HEK293 (cell line): ENCODE measurements around the gene MEGF6.

ENCODE experiments used
- CTCF ChIA-PET: fragments of 350-600 bp; formaldehyde crosslinking; extraction: SDS; loops from one replicate; lab custom pipeline; 2021; ENCODE audit warnings: antibody characterized with exemption; lab: Yijun Ruan, JAX
- POLR2A ChIA-PET: fragments of 300-600 bp; formaldehyde crosslinking; extraction: SDS; loops from one replicate; lab custom pipeline; 2020; ENCODE audit warnings: antibody characterized with exemption, inconsistent platforms; lab: Yijun Ruan, JAX
- H3K27ac ChIP-seq: fragments of 200-500 bp; sonication (Bioruptor generic); 2 replicates; pipeline ENCODE4 v1.5.1; 2014; ENCODE audit warnings: low read depth, low read length, control low read depth, inconsistent platforms; ENCODE audit errors: extremely low read depth
- H3K36me3 ChIP-seq, 2 experiments: fragments of 200-500 bp in 1 of 2; sonication (Bioruptor generic) in 1 of 2; 1 replicate in 1 of 2; 2 replicates in 1 of 2; pipeline ENCODE4 v1.5.1; 2014 to 2017; ENCODE audit warnings: inconsistent platforms in 2 of 2, low read length in 2 of 2; ENCODE audit not compliant: control insufficient read depth in 2 of 2, insufficient read depth in 1 of 2
- H3K4me1 ChIP-seq: fragments of 200-500 bp; sonication (Bioruptor generic); 2 replicates; pipeline ENCODE4 v1.5.1; 2014; ENCODE audit warnings: mild to moderate bottlenecking, low read length, inconsistent platforms; ENCODE audit not compliant: control insufficient read depth, insufficient read depth
- H3K4me3 ChIP-seq: 2 replicates; pipeline ENCODE4 v1.5.1; 2011; ENCODE audit warnings: low read depth, mild to moderate bottlenecking, control low read depth, low read length, moderate library complexity
- H3K9me3 ChIP-seq: fragments of 200-500 bp; sonication (Bioruptor generic); 2 replicates; pipeline ENCODE4 v1.5.1; 2014; ENCODE audit warnings: low read depth, low read length, inconsistent platforms; ENCODE audit not compliant: control insufficient read depth, insufficient read depth
- GLIS1 ChIP-seq: fragments of 450-650 bp; formaldehyde crosslinking; IDR thresholded peaks from 2 replicates; pipeline ENCODE4 v1.5.1; 2016; ENCODE audit warnings: missing biosample characterization, missing genetic modification characterization
- PRDM1 ChIP-seq: fragments of 450-650 bp; formaldehyde crosslinking; IDR thresholded peaks from 2 replicates; pipeline ENCODE4; 2016; ENCODE audit warnings: missing biosample characterization, missing genetic modification characterization
- SP3 ChIP-seq: fragments of 450-650 bp; formaldehyde crosslinking; IDR thresholded peaks from 2 replicates; pipeline ENCODE4 v1.5.1; 2016; ENCODE audit warnings: missing biosample characterization, missing genetic modification characterization
- ZBTB1 ChIP-seq: fragments of 450-650 bp; formaldehyde crosslinking; IDR thresholded peaks from 2 replicates; pipeline ENCODE4 v1.5.1; 2016; ENCODE audit warnings: missing biosample characterization, missing genetic modification characterization
- ZEB2 ChIP-seq: fragments of 450-650 bp; formaldehyde crosslinking; IDR thresholded peaks from 2 replicates; pipeline ENCODE4 v1.5.1; 2016; ENCODE audit warnings: missing biosample characterization, missing genetic modification characterization
- ZNF10 ChIP-seq: fragments of 450-650 bp; formaldehyde crosslinking; IDR thresholded peaks from 2 replicates; pipeline ENCODE4 v1.5.1; 2017; ENCODE audit warnings: missing biosample characterization, missing genetic modification characterization
- ZNF157 ChIP-seq: fragments of 450-650 bp; formaldehyde crosslinking; IDR thresholded peaks from 2 replicates; pipeline ENCODE4 v1.5.1; 2016; ENCODE audit warnings: missing biosample characterization, missing genetic modification characterization
- ZNF16 ChIP-seq: fragments of 450-650 bp; formaldehyde crosslinking; IDR thresholded peaks from 2 replicates; pipeline ENCODE4 v1.5.1; 2016; ENCODE audit warnings: low read depth, missing biosample characterization, missing genetic modification characterization
- ZNF354C ChIP-seq: fragments of 450-650 bp; formaldehyde crosslinking; IDR thresholded peaks from 2 replicates; pipeline ENCODE4 v1.5.1; 2016; ENCODE audit warnings: missing biosample characterization, missing genetic modification characterization, low read depth, borderline replicate concordance
- ZNF501 ChIP-seq: fragments of 450-650 bp; formaldehyde crosslinking; IDR thresholded peaks from 2 replicates; pipeline ENCODE4 v1.5.1; 2016; ENCODE audit warnings: missing biosample characterization, missing genetic modification characterization
- ZNF600 ChIP-seq: fragments of 450-650 bp; formaldehyde crosslinking; IDR thresholded peaks from 2 replicates; pipeline ENCODE4 v1.5.1; 2016; ENCODE audit warnings: missing biosample characterization, missing genetic modification characterization
- ZNF621 ChIP-seq: fragments of 450-650 bp; formaldehyde crosslinking; IDR thresholded peaks from 2 replicates; pipeline ENCODE4 v1.5.1; 2017; ENCODE audit warnings: missing biosample characterization, missing genetic modification characterization
- ZNF624 ChIP-seq: fragments of 450-650 bp; formaldehyde crosslinking; IDR thresholded peaks from 2 replicates; pipeline ENCODE4 v1.5.1; 2017; ENCODE audit warnings: missing biosample characterization, missing genetic modification characterization
- ZNF654 ChIP-seq: fragments of 450-650 bp; formaldehyde crosslinking; IDR thresholded peaks from 2 replicates; pipeline ENCODE4 v1.5.1; 2016; ENCODE audit warnings: low read depth, missing biosample characterization, missing genetic modification characterization
- ZSCAN30 ChIP-seq: fragments of 450-650 bp; IDR thresholded peaks from 2 replicates; pipeline ENCODE4 v1.5.1; 2018; ENCODE audit warnings: missing biosample characterization, mild to moderate bottlenecking, missing genetic modification characterization, moderate library complexity
- ZXDB ChIP-seq: fragments of 450-650 bp; formaldehyde crosslinking; IDR thresholded peaks from 2 replicates; pipeline ENCODE4 v1.5.1; 2016; ENCODE audit warnings: missing biosample characterization, missing genetic modification characterization
- TF ChIP-seq, protein P1 (sequence below): fragments of 450-650 bp; formaldehyde crosslinking; IDR thresholded peaks from 2 replicates; pipeline ENCODE4 v1.5.1; 2016; ENCODE audit warnings: missing biosample characterization, missing genetic modification characterization
- TF ChIP-seq, protein P2 (sequence below): fragments of 450-650 bp; formaldehyde crosslinking; IDR thresholded peaks from 2 replicates; pipeline ENCODE4 v1.5.1; 2017; ENCODE audit warnings: missing biosample characterization, missing genetic modification characterization
- TF ChIP-seq, protein P3 (sequence below): fragments of 450-650 bp; formaldehyde crosslinking; IDR thresholded peaks from 2 replicates; pipeline ENCODE4 v1.5.1; 2016; ENCODE audit warnings: missing biosample characterization, missing genetic modification characterization, borderline replicate concordance
- TF ChIP-seq, protein P4 (sequence below): fragments of 450-650 bp; formaldehyde crosslinking; IDR thresholded peaks from 2 replicates; pipeline ENCODE4 v1.5.1; 2016; ENCODE audit warnings: missing biosample characterization, missing genetic modification characterization
- TF ChIP-seq, protein P5 (sequence below): fragments of 450-650 bp; formaldehyde crosslinking; IDR thresholded peaks from 2 replicates; pipeline ENCODE4 v1.5.1; 2016; ENCODE audit warnings: missing biosample characterization, missing genetic modification characterization, borderline replicate concordance
- TF ChIP-seq, protein P6 (sequence below): fragments of 450-650 bp; formaldehyde crosslinking; IDR thresholded peaks from 2 replicates; pipeline ENCODE4 v1.5.1; 2016; ENCODE audit warnings: missing biosample characterization, missing genetic modification characterization

Gene MEGF6

DNA sequence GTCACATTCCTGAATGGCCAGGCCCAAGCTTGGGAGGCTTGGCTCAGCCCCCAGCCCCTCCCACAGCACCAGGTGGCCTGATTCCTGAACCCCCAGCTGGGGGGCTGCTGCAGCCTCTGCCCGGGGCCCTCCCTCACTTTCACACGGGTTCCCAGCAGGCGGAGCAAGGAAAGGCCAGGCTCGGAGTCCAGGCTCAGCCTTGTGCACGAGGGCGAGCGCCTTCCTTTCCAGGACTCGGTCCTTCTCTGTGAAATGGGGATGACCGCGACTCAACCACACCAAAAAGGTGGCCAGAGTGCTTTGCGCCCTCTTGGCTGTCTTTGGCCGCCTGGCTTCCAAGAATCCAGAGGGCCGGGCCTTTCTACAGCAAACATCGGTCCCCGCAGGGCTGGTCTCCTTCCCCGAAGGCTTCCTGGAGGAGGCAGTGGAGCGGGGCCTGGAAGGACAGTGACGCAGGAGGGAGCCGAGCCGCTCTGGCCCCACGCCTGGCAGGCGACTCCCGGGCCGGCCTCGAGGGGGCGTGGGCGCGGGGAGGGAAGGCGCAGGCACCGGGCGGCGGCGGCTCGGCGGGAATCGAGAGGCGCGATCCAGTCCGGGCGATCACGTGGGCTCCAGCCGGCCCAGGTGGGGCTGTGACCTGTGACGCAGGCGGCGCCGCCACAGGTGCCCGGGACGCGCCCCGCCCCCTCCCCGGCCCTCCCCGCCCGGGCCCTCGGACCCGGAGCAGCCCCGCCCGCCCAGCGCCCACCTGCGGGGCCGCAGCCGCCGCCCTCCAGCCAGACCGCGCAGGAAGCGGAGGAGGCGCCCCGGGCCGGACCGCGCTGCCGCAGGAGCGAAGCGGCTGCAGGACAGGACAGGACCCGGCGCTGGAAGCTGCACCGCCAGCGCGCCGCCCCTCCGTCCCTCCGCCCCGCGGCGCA, 157.2 kb downstream of the MEGF6 start, which contains the start of gene ARHGEF16 (continued):
- no peak for TF ChIP-seq ZNF157 (tag by site-specific recombination)
- TF ChIP-seq, protein P1, sequence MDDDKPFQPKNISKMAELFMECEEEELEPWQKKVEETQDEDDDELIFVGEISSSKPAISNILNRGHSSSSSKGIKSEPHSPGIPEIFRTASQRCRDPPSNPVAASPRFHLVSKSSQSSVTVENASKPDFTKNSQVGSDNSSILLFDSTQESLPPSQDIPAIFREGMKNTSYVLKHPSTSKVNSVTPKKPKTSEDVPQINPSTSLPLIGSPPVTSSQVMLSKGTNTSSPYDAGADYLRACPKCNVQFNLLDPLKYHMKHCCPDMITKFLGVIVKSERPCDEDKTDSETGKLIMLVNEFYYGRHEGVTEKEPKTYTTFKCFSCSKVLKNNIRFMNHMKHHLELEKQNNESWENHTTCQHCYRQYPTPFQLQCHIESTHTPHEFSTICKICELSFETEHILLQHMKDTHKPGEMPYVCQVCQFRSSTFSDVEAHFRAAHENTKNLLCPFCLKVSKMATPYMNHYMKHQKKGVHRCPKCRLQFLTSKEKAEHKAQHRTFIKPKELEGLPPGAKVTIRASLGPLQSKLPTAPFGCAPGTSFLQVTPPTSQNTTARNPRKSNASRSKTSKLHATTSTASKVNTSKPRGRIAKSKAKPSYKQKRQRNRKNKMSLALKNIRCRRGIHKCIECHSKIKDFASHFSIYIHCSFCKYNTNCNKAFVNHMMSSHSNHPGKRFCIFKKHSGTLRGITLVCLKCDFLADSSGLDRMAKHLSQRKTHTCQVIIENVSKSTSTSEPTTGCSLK = no peak
- no peak for TF ChIP-seq ZNF501 (tag by site-specific recombination)
- no peak for TF ChIP-seq PRDM1
- TF ChIP-seq ZBTB1 (tag by site-specific recombination) = no peak
- no peak for TF ChIP-seq ZXDB
- TF ChIP-seq, protein P2, sequence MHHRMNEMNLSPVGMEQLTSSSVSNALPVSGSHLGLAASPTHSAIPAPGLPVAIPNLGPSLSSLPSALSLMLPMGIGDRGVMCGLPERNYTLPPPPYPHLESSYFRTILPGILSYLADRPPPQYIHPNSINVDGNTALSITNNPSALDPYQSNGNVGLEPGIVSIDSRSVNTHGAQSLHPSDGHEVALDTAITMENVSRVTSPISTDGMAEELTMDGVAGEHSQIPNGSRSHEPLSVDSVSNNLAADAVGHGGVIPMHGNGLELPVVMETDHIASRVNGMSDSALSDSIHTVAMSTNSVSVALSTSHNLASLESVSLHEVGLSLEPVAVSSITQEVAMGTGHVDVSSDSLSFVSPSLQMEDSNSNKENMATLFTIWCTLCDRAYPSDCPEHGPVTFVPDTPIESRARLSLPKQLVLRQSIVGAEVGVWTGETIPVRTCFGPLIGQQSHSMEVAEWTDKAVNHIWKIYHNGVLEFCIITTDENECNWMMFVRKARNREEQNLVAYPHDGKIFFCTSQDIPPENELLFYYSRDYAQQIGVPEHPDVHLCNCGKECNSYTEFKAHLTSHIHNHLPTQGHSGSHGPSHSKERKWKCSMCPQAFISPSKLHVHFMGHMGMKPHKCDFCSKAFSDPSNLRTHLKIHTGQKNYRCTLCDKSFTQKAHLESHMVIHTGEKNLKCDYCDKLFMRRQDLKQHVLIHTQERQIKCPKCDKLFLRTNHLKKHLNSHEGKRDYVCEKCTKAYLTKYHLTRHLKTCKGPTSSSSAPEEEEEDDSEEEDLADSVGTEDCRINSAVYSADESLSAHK (tag by site-specific recombination) = no peak
- TF ChIP-seq, protein P3, sequence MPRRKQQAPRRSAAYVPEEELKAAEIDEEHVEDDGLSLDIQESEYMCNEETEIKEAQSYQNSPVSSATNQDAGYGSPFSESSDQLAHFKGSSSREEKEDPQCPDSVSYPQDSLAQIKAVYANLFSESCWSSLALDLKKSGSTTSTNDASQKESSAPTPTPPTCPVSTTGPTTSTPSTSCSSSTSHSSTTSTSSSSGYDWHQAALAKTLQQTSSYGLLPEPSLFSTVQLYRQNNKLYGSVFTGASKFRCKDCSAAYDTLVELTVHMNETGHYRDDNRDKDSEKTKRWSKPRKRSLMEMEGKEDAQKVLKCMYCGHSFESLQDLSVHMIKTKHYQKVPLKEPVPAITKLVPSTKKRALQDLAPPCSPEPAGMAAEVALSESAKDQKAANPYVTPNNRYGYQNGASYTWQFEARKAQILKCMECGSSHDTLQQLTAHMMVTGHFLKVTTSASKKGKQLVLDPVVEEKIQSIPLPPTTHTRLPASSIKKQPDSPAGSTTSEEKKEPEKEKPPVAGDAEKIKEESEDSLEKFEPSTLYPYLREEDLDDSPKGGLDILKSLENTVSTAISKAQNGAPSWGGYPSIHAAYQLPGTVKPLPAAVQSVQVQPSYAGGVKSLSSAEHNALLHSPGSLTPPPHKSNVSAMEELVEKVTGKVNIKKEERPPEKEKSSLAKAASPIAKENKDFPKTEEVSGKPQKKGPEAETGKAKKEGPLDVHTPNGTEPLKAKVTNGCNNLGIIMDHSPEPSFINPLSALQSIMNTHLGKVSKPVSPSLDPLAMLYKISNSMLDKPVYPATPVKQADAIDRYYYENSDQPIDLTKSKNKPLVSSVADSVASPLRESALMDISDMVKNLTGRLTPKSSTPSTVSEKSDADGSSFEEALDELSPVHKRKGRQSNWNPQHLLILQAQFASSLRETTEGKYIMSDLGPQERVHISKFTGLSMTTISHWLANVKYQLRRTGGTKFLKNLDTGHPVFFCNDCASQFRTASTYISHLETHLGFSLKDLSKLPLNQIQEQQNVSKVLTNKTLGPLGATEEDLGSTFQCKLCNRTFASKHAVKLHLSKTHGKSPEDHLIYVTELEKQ (tag by site-specific recombination) = no peak
- no peak for TF ChIP-seq ZNF621

DNA sequence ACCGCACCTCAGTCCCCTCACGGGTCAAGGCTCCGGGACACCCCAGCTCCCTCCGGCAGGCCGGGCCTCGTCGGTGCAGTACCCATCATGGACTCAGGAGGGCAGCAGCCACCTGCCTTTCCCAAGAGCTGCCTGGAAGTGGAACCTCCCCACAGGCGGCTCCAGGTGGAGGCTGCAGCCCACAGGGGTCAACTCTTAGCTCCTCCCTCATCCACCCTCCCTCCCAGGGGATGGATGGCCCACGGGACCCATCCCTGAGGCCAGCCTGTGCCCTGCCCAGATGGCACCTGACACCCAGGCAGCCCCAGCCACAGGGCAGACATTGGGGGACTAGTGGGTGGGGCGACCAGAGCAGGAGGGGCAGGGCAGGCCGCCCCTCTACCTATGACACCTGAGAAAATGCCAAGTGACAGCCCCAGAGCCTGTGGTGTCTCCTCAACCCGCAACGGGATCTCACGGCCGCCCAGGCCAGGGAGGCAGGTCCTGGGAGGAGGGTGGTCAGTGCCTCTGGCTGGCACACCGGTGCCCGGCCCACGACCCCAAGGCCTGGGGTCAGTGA, 158.0 kb downstream of the MEGF6 start:
- H3K4me1 ChIP-seq = no peaks in the 10 kb centered on the region
- CTCF ChIA-PET = interaction anchor here (0.6 to 2.8 kb wide), 41 partner anchors 9 to 429 kb away, joined by 3 to 67 read pairs (median 5); partner anchors contain the start of gene TP73
- H3K9me3 ChIP-seq = no peaks in the 10 kb centered on the region
- H3K27ac ChIP-seq = no peak overlapping the region
- no peaks in the 10 kb centered on the region for H3K36me3 ChIP-seq
- no peak overlapping the region for H3K4me3 ChIP-seq
- POLR2A ChIA-PET = interaction anchor here (0.6 to 1.5 kb wide), 6 partner anchors 12 to 166 kb away, joined by 3 to 6 read pairs (median 4); no protein-coding TSS in a partner anchor
- TF ChIP-seq ZEB2 (tag by site-specific recombination) (peak; percentile 62), ZNF354C (tag by site-specific recombination) (no peak), ZNF624 (tag by site-specific recombination) (no peak), GLIS1 (tag by site-specific recombination) (peak; percentile 35; the same call in 1 of the 2 replicates), ZSCAN30 (tag by site-specific recombination) (peak; percentile 97), ZNF600 (tag by site-specific recombination) (no peak), SP3 (tag by site-specific recombination) (peak; percentile 75), ZNF10 (tag by site-specific recombination) (no peak), ZNF654 (tag by site-specific recombination) (peak; percentile 65), ZNF16 (no peak)
- TF ChIP-seq, protein P4, sequence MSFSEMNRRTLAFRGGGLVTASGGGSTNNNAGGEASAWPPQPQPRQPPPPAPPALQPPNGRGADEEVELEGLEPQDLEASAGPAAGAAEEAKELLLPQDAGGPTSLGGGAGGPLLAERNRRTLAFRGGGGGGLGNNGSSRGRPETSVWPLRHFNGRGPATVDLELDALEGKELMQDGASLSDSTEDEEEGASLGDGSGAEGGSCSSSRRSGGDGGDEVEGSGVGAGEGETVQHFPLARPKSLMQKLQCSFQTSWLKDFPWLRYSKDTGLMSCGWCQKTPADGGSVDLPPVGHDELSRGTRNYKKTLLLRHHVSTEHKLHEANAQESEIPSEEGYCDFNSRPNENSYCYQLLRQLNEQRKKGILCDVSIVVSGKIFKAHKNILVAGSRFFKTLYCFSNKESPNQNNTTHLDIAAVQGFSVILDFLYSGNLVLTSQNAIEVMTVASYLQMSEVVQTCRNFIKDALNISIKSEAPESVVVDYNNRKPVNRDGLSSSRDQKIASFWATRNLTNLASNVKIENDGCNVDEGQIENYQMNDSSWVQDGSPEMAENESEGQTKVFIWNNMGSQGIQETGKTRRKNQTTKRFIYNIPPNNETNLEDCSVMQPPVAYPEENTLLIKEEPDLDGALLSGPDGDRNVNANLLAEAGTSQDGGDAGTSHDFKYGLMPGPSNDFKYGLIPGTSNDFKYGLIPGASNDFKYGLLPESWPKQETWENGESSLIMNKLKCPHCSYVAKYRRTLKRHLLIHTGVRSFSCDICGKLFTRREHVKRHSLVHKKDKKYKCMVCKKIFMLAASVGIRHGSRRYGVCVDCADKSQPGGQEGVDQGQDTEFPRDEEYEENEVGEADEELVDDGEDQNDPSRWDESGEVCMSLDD (tag by site-specific recombination) = peak; percentile 79; the same call in 1 of the 2 replicates
- TF ChIP-seq, protein P5, sequence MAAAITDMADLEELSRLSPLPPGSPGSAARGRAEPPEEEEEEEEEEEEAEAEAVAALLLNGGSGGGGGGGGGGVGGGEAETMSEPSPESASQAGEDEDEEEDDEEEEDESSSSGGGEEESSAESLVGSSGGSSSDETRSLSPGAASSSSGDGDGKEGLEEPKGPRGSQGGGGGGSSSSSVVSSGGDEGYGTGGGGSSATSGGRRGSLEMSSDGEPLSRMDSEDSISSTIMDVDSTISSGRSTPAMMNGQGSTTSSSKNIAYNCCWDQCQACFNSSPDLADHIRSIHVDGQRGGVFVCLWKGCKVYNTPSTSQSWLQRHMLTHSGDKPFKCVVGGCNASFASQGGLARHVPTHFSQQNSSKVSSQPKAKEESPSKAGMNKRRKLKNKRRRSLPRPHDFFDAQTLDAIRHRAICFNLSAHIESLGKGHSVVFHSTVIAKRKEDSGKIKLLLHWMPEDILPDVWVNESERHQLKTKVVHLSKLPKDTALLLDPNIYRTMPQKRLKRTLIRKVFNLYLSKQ (tag by site-specific recombination) = no peak
- TF ChIP-seq, protein P6, sequence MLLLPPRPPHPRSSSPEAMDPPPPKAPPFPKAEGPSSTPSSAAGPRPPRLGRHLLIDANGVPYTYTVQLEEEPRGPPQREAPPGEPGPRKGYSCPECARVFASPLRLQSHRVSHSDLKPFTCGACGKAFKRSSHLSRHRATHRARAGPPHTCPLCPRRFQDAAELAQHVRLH (tag by site-specific recombination) = no peak
